ENCODE results near the gene HECW1. TPM values are rescaled to one million over a fixed set of nuclear protein-coding genes. Genes with fewer than 3 reads are reported as not detected.
A peak's percentile ranks its signal among the peaks of the same experiment; 100 is the strongest.

HECW1 gene
- polyA plus RNA-seq, 1 donor (not counting 4 experiments of a cell fraction or from before 2014, with no cell fraction given): not detected

DNA sequence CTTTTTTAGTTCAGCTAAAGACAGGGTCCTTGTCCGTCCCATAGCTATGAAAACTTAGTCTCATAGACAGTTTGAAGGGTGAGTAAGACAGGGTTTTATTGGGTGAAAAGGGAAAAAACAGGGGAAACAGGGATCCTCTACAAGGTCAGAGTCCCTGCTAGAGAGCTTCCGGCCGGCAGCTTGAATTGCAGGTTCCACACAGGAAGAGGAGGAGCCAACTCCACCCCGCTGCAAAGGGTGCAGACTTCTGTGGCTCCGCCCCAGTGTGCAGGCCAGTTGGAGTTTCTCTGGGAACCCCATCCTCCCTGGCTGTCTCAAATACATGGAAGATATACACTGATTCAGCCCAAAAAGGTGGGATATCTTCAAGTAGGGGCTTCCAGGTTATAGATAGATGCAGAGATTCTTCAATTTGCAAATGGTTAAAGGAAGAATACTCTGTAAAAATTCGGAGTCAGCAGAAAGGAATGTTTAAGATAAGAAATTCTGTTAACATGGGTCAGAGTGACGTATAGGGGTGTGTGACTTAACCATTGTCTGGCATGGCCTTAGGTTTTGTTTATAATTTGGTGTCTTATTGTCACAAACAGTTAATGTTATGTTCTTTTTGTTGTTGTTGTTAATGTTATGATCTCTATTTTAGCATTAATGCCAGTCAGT lies 34.6 kb upstream of the HECW1 start:
- Histone ChIP-seq H3K36me3 (ENCODE audit: control insufficient read depth in 2 of 2, extremely low read depth in 1 of 2, insufficient read depth in 2 of 2, low read length in 2 of 2) (no peaks in the 10 kb centered on the region), H4K20me1 (ENCODE audit: control insufficient read depth, extremely low read depth, insufficient read depth, low read length) (no peaks in the 10 kb centered on the region), H3K27me3 (ENCODE audit: control insufficient read depth, extremely low read depth, insufficient read depth, low read length) (peaks cover 5% of the 10 kb centered on the region), H3K4me3 (ENCODE audit: control insufficient read depth in 2 of 3, extremely low read depth in 1 of 3, insufficient read depth in 2 of 3, low read depth in 1 of 3, low read length in 3 of 3) (no peak overlapping the region), H3K79me2 (ENCODE audit: control insufficient read depth, insufficient read depth, low read length) (no peaks in the 10 kb centered on the region), H3K9me1 (ENCODE audit: control insufficient read depth, extremely low read depth, insufficient read depth, low read length) (no peaks in the 10 kb centered on the region), H3K9ac (ENCODE audit: control insufficient read depth, extremely low read depth, insufficient read depth, low read length) (no peak overlapping the region), H2AFZ (ENCODE audit: control insufficient read depth, low read length) (no peak overlapping the region), H3K4me1 (ENCODE audit: control insufficient read depth, extremely low read depth, insufficient read depth, low read length) (peaks cover 5% of the 10 kb centered on the region), H3K4me2 (ENCODE audit: control insufficient read depth, extremely low read depth, insufficient read depth, low read depth, low read length) (peak overlapping the region; percentile 16), H3K9me3 (ENCODE audit: control insufficient read depth, low read depth, low read length) (no peaks in the 10 kb centered on the region), H3K27ac (ENCODE audit: control insufficient read depth, insufficient read depth, low read length) (no peak overlapping the region)
- DNase-seq (ENCODE audit: low read depth, low spot score) (no peak), FAIRE-seq (no peak)
- dilution Hi-C loops (cut with MboI; ENCODE audit: extremely low pct_ligation_motif_present, low sequenced_read_pairs): no loop called here
- no peak for TF ChIP-seq EZH2 (IDR thresholded peaks at IDR 0.05; ENCODE audit: low read length)
- TF ChIP-seq, protein P1, sequence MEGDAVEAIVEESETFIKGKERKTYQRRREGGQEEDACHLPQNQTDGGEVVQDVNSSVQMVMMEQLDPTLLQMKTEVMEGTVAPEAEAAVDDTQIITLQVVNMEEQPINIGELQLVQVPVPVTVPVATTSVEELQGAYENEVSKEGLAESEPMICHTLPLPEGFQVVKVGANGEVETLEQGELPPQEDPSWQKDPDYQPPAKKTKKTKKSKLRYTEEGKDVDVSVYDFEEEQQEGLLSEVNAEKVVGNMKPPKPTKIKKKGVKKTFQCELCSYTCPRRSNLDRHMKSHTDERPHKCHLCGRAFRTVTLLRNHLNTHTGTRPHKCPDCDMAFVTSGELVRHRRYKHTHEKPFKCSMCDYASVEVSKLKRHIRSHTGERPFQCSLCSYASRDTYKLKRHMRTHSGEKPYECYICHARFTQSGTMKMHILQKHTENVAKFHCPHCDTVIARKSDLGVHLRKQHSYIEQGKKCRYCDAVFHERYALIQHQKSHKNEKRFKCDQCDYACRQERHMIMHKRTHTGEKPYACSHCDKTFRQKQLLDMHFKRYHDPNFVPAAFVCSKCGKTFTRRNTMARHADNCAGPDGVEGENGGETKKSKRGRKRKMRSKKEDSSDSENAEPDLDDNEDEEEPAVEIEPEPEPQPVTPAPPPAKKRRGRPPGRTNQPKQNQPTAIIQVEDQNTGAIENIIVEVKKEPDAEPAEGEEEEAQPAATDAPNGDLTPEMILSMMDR (optimal IDR thresholded peaks at IDR 0.05 in 1 of 3, IDR thresholded peaks at IDR 0.05 in 1 of 3, conservative IDR thresholded peaks at IDR 0.05 in 1 of 3; ENCODE audit: extremely low read depth in 1 of 3, insufficient read depth in 2 of 3, low read length in 3 of 3): no peak

DNA sequence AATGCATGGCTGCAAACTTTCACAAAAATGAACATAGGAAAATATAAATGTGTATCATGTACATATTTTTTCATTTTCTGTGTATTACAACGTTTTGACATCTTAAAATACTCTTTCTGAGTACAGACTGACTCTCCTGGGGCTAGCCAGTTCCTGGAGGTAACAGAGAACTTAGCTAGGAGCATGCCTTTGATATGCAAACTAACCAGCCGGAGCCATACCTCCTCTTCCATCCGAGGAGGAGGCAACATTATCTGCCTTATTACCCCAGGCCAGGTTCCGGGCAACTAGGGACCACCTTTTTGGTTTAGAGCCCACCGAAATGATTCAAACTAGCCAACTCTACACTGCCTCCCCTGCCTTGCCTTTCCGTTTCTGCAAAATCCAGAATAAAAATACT lies 33.7 kb upstream of the HECW1 start:
- Histone ChIP-seq H3K79me2 (ENCODE audit: control insufficient read depth, insufficient read depth, low read length) (no peaks in the 10 kb centered on the region), H3K27ac (ENCODE audit: control insufficient read depth, insufficient read depth, low read length) (no peak overlapping the region), H3K9me1 (ENCODE audit: control insufficient read depth, extremely low read depth, insufficient read depth, low read length) (no peaks in the 10 kb centered on the region), H4K20me1 (ENCODE audit: control insufficient read depth, extremely low read depth, insufficient read depth, low read length) (no peaks in the 10 kb centered on the region), H3K4me2 (ENCODE audit: control insufficient read depth, extremely low read depth, insufficient read depth, low read depth, low read length) (no peak overlapping the region), H3K36me3 (ENCODE audit: control insufficient read depth in 2 of 2, extremely low read depth in 1 of 2, insufficient read depth in 2 of 2, low read length in 2 of 2) (no peaks in the 10 kb centered on the region), H3K4me3 (ENCODE audit: control insufficient read depth in 2 of 3, extremely low read depth in 1 of 3, insufficient read depth in 2 of 3, low read depth in 1 of 3, low read length in 3 of 3) (no peak overlapping the region), H3K27me3 (ENCODE audit: control insufficient read depth, extremely low read depth, insufficient read depth, low read length) (peaks cover 5% of the 10 kb centered on the region), H2AFZ (ENCODE audit: control insufficient read depth, low read length) (no peak overlapping the region), H3K9ac (ENCODE audit: control insufficient read depth, extremely low read depth, insufficient read depth, low read length) (no peak overlapping the region), H3K4me1 (ENCODE audit: control insufficient read depth, extremely low read depth, insufficient read depth, low read length) (peaks cover 5% of the 10 kb centered on the region), H3K9me3 (ENCODE audit: control insufficient read depth, low read depth, low read length) (no peaks in the 10 kb centered on the region)
- FAIRE-seq (no peak), DNase-seq (ENCODE audit: low read depth, low spot score) (no peak)
- TF ChIP-seq EZH2 (IDR thresholded peaks at IDR 0.05; ENCODE audit: low read length): no peak
- TF ChIP-seq, protein P1 (optimal IDR thresholded peaks at IDR 0.05 in 1 of 3, IDR thresholded peaks at IDR 0.05 in 1 of 3, conservative IDR thresholded peaks at IDR 0.05 in 1 of 3; ENCODE audit: extremely low read depth in 1 of 3, insufficient read depth in 2 of 3, low read length in 3 of 3): no peak
- dilution Hi-C loops (cut with MboI; ENCODE audit: extremely low pct_ligation_motif_present, low sequenced_read_pairs): no loop called here

Data from keratinocyte (primary cell).